HepG2 (cell line): Measurements from ENCODE around the gene ZNF747. TPM values are rescaled to one million over a fixed set of nuclear protein-coding genes. Genes with fewer than 3 reads are reported as not detected.
A peak's percentile ranks its signal among the peaks of the same experiment; 100 is the strongest.

Source experiments
- ATAC-seq: fragments of 200-7000 bp; cut with Tn5 transposase; 3 replicates; pipeline ENCODE4 v1.9.1; 2020; ENCODE audit warnings: mild to moderate bottlenecking, moderate library complexity
- BruUV-seq: library from RNA; stranded (reverse); fragments of 400-500 nt; replicated peaks from 2 replicates; lab custom pipeline; 2021; lab: Mats Ljungman, UMichigan
- CTCF ChIA-PET: fragments of 300-600 bp; formaldehyde crosslinking; extraction: SDS; loops from one replicate; lab custom pipeline; 2021; ENCODE audit warnings: low total read pairs, inconsistent platforms, low intra/inter-chr PET ratio; lab: Yijun Ruan, JAX
- POLR2A ChIA-PET: fragments of 350-600 bp; sonication (Branson Sonifier 250); formaldehyde crosslinking; loops from one replicate; lab custom pipeline; 2020; ENCODE audit warnings: antibody characterized with exemption, inconsistent platforms; lab: Yijun Ruan, JAX
- DNase-seq: peaks from one replicate; pipeline ENCODE4 v3.0.0-alpha.2; 2015; ENCODE audit warnings: low spot score
- FAIRE-seq: peaks from 3 replicates; lab custom pipeline; 2011; peaks lifted over from hg19 to GRCh38; lab: Jason Lieb, UNC
- H2AFZ ChIP-seq: one replicate; pipeline ENCODE4 v1.6.1; 2011; ENCODE audit warnings: low read length, inconsistent platforms
- H3K27ac ChIP-seq: fragments of 300-600 bp; 3 replicates; pipeline ENCODE4 v1.8.0; 2011; ENCODE audit warnings: mixed run types, mild to moderate bottlenecking, mixed read lengths, low read length, inconsistent platforms; ENCODE audit not compliant: insufficient read depth; ENCODE audit errors: extremely low read length
- H3K27me3 ChIP-seq, 2 experiments: fragments of 200-600 bp in 1 of 2; 2 replicates in 1 of 2; 3 replicates in 1 of 2; pipeline versions ENCODE4 v1.6.0 to v1.8.0; 2011; ENCODE audit warnings: low read length in 2 of 2, mild to moderate bottlenecking in 2 of 2, moderate library complexity in 2 of 2, inconsistent platforms in 1 of 2; ENCODE audit not compliant: insufficient read depth in 2 of 2, control insufficient read depth in 1 of 2
- H3K36me3 ChIP-seq, 2 experiments: fragments of 200-600 bp in 1 of 2; replicated peaks in 1 of 2; 2 replicates in 1 of 2; 3 replicates in 1 of 2; pipeline versions ENCODE4 v1.5.1 to v1.8.0; 2011; ENCODE audit warnings: low read length in 2 of 2, inconsistent platforms in 1 of 2; ENCODE audit not compliant: insufficient read depth in 2 of 2, control insufficient read depth in 1 of 2
- H3K4me1 ChIP-seq: 2 replicates; pipeline ENCODE4 v1.5.1; 2012; ENCODE audit warnings: low read length, inconsistent platforms; ENCODE audit not compliant: insufficient read depth
- H3K4me2 ChIP-seq: 2 replicates; pipeline ENCODE4 v1.6.0; 2011; ENCODE audit warnings: low read depth, low read length, inconsistent platforms
- H3K4me3 ChIP-seq, 3 experiments: fragments of 200-600 bp in 1 of 3; sonication (generic), shearing (Covaris generic) in 1 of 3; replicated peaks in 1 of 3; 2 replicates each; pipeline ENCODE4 v1.5.1; 2011 to 2016; ENCODE audit warnings: low read length in 3 of 3, inconsistent platforms in 2 of 3, low read depth in 2 of 3, mild to moderate bottlenecking in 2 of 3, control low read depth in 1 of 3, mixed read lengths in 1 of 3; ENCODE audit not compliant: insufficient read depth in 1 of 3
- H3K79me2 ChIP-seq: one replicate; pipeline ENCODE4 v1.6.1; 2011; ENCODE audit warnings: low read length, inconsistent platforms; ENCODE audit not compliant: insufficient read depth
- H3K9ac ChIP-seq: 2 replicates; pipeline ENCODE4 v1.6.0; 2011; ENCODE audit warnings: mild to moderate bottlenecking, low read depth, low read length, inconsistent platforms; ENCODE audit not compliant: insufficient read depth
- H3K9me3 ChIP-seq: 2 replicates; pipeline ENCODE4 v1.5.1; 2012; ENCODE audit warnings: mild to moderate bottlenecking, low read length
- H4K20me1 ChIP-seq: 2 replicates; pipeline ENCODE4 v1.6.0; 2011; ENCODE audit warnings: inconsistent platforms, mild to moderate bottlenecking, low read length, moderate library complexity; ENCODE audit not compliant: insufficient read depth
- CBFB ChIP-seq: sonication (generic); formaldehyde crosslinking; IDR thresholded peaks from 2 replicates; pipeline ENCODE4 v1.4.0; 2020; ENCODE audit warnings: missing genetic modification reagents
- SUZ12 ChIP-seq: fragments of 150-350 bp; IDR thresholded peaks from 2 replicates; pipeline ENCODE4 v1.6.1; 2014; ENCODE audit warnings: low read depth, low read length
- ZBTB7A ChIP-seq: sonication (generic); formaldehyde crosslinking; IDR thresholded peaks from 2 replicates; pipeline ENCODE4 v1.8.0; 2022; ENCODE audit warnings: mild to moderate bottlenecking, missing genetic modification reagents
- ZNF740 ChIP-seq: sonication (generic); formaldehyde crosslinking; IDR thresholded peaks from 2 replicates; pipeline ENCODE4 v1.4.0; 2020; ENCODE audit warnings: missing genetic modification reagents
- WGBS: methylation state at CpG from one replicate; pipeline ENCODE4 v1.1.6; 2017; ENCODE audit warnings: low lambda C conversion rate; 5-methylcytosine and 5-hydroxymethylcytosine counted together
- in situ Hi-C: cut with HindIII; loops from 2 replicates; pipeline ENCODE4 v1.10.0; 2017; ENCODE audit warnings: low pct_unique_long_range_greater_than_20kb; ENCODE audit not compliant: extremely low pct_ligation_motif_present
- intact Hi-C: fragments of 100-400 bp; cut with micrococcal nuclease; formaldehyde crosslinking; loops from one replicate; pipeline ENCODE4 v1.10.0; 2022; ENCODE audit not compliant: unreplicated experiment
- polyA plus RNA-seq, 8 experiments: library from polyadenylated mRNA; depleted of rRNA in 3 of 8; stranded (reverse) in 7 of 8; unstranded in 1 of 8; fragments of >200 nt; fragmentation: Illumina TruSeq in 4 of 8; extraction: Trizol in 4 of 8; gene quantifications; 2 replicates each; pipeline versions ENCODE4 v1.2.1 to v1.2.3, GENCODE V29; 2011 to 2016; ENCODE audit warnings: low read depth in 4 of 8, missing spikeins in 1 of 8, mixed read lengths in 1 of 8; ENCODE audit not compliant: insufficient read depth in 1 of 8
- total RNA-seq, 5 experiments: library from RNA; depleted of rRNA; stranded (reverse); fragments of >200 nt; fragmentation: Illumina TruSeq; extraction: Trizol; gene quantifications; 2 replicates each; pipeline ENCODE4 v1.2.3, GENCODE V29; 2016; ENCODE audit warnings: low read depth in 1 of 5
- TF ChIP-seq, protein P1 (sequence below): sonication (generic); formaldehyde crosslinking; conservative IDR thresholded peaks from 2 replicates; pipeline ENCODE4 v1.4.0; 2020; ENCODE audit warnings: missing genetic modification reagents

The ZNF747 gene
- total and polyA plus RNA-seq, 2 of the 13 experiments (the other 11 are each of a cell fraction or from before 2014, with no cell fraction given): 7.2 to 10.2 TPM

- FAIRE-seq (no peak), ATAC-seq (no peak), DNase-seq (no peak)
- no peaks in the 10 kb centered on the region for H4K20me1 ChIP-seq
- ChIA-PET CTCF (no interaction called here), POLR2A (interaction anchor here (1.5 to 4.0 kb wide), 2 partner anchors 15 kb away, joined by 6 to 30 read pairs; partner anchors contain the start of gene ZNF764)
- H3K79me2 ChIP-seq: no peaks in the 10 kb centered on the region
- TF ChIP-seq CBFB (CRISPR knock-in tag) (no peak), ZNF740 (CRISPR knock-in tag) (no peak), ZBTB7A (no peak), SUZ12 (no peak)
- TF ChIP-seq, protein P1, sequence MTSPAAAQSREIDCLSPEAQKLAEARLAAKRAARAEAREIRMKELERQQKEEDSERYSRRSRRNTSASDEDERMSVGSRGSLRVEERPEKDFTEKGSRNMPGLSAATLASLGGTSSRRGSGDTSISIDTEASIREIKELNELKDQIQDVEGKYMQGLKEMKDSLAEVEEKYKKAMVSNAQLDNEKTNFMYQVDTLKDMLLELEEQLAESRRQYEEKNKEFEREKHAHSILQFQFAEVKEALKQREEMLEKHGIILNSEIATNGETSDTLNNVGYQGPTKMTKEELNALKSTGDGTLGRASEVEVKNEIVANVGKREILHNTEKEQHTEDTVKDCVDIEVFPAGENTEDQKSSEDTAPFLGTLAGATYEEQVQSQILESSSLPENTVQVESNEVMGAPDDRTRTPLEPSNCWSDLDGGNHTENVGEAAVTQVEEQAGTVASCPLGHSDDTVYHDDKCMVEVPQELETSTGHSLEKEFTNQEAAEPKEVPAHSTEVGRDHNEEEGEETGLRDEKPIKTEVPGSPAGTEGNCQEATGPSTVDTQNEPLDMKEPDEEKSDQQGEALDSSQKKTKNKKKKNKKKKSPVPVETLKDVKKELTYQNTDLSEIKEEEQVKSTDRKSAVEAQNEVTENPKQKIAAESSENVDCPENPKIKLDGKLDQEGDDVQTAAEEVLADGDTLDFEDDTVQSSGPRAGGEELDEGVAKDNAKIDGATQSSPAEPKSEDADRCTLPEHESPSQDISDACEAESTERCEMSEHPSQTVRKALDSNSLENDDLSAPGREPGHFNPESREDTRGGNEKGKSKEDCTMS (CRISPR knock-in tag): no peak
- intact Hi-C loops (loop anchor here (5.0 kb wide), 1 partner anchor 74 kb away; no protein-coding TSS in a partner anchor), in situ Hi-C loops (no loop called here)
- H3K4me1 ChIP-seq: peaks cover 74% of the 10 kb centered on the region
- H2AFZ ChIP-seq: no peak overlapping the region
- no peak overlapping the region for H3K27ac ChIP-seq
- H3K27me3 ChIP-seq: no peaks in the 10 kb centered on the region
- WGBS: 97% methylated on average over 5 of the region's 5 CpGs
- H3K4me3 ChIP-seq: no peak overlapping the region
- no peak overlapping the region for H3K9ac ChIP-seq
- H3K36me3 ChIP-seq: no peaks in the 10 kb centered on the region
- H3K9me3 ChIP-seq: no peaks in the 10 kb centered on the region
- peak overlapping the region; percentile 97; the same call in 1 of the 2 replicates for H3K4me2 ChIP-seq
- BruUV-seq: no TSS peak
Measured at GRCh38 chr16:30543067-30543466, 8.4 kb upstream of the ZNF747 start.
